HUES48 (cell line): ENCODE results near the gene ADARB2.

Source experiments
- H3K27ac ChIP-seq: one replicate; pipeline ENCODE4 v1.7.0; 2013; ENCODE audit warnings: low read depth, low read length, inconsistent platforms
- H3K27me3 ChIP-seq: 2 replicates; pipeline ENCODE4 v1.6.1; 2013; ENCODE audit warnings: mild to moderate bottlenecking, low read length; ENCODE audit not compliant: control insufficient read depth, insufficient read depth
- H3K36me3 ChIP-seq: 2 replicates; pipeline ENCODE4 v1.6.1; 2013; ENCODE audit warnings: low read length; ENCODE audit not compliant: control insufficient read depth, insufficient read depth
- H3K4me1 ChIP-seq: 2 replicates; pipeline ENCODE4 v1.6.1; 2013; ENCODE audit warnings: mild to moderate bottlenecking, low read length; ENCODE audit not compliant: control insufficient read depth, insufficient read depth
- H3K4me3 ChIP-seq: 2 replicates; pipeline ENCODE4 v1.5.1; 2013; ENCODE audit warnings: mild to moderate bottlenecking, low read depth, low read length
- H3K9ac ChIP-seq: 2 replicates; pipeline ENCODE4 v1.6.1; 2013; ENCODE audit warnings: mild to moderate bottlenecking, low read depth, low read length, moderate library complexity
- H3K9me3 ChIP-seq: 2 replicates; pipeline ENCODE4 v1.6.1; 2013; ENCODE audit warnings: low read length; ENCODE audit not compliant: control insufficient read depth, insufficient read depth

The ADARB2 gene

GRCh38 chr10:1412531-1413189 is 324.7 kb downstream of the ADARB2 start:
- H3K9me3 ChIP-seq, result no peaks in the 10 kb centered on the region
- H3K4me3 ChIP-seq, result no peak overlapping the region
- H3K27ac ChIP-seq, result no peak overlapping the region
- no peaks in the 10 kb centered on the region for H3K4me1 ChIP-seq
- H3K27me3 ChIP-seq, result no peaks in the 10 kb centered on the region
- H3K36me3 ChIP-seq, result no peaks in the 10 kb centered on the region
- H3K9ac ChIP-seq, result no peak overlapping the region

GRCh38 chr10:1411956-1412355 is 325.4 kb downstream of the ADARB2 start:
- no peaks in the 10 kb centered on the region for H3K9me3 ChIP-seq
- H3K27ac ChIP-seq, result no peak overlapping the region

GRCh38 chr10:1411451-1411850 is 325.9 kb downstream of the ADARB2 start:
- Histone ChIP-seq H3K36me3 (no peaks in the 10 kb centered on the region), H3K27me3 (no peaks in the 10 kb centered on the region), H3K4me3 (no peak overlapping the region), H3K9me3 (no peaks in the 10 kb centered on the region), H3K4me1 (peaks cover 4% of the 10 kb centered on the region; the same call in 1 of the 2 replicates), H3K9ac (no peak overlapping the region), H3K27ac (no peak overlapping the region)

More at GRCh38 chr10:1411956-1412355, 325.4 kb downstream of the ADARB2 start:
- Histone ChIP-seq H3K4me1 (peaks cover 4% of the 10 kb centered on the region; the same call in 1 of the 2 replicates), H3K4me3 (no peak overlapping the region), H3K9ac (no peak overlapping the region), H3K27me3 (no peaks in the 10 kb centered on the region), H3K36me3 (no peaks in the 10 kb centered on the region)

- Histone ChIP-seq H3K9ac (no peak overlapping the region), H3K36me3 (no peaks in the 10 kb centered on the region), H3K27me3 (no peaks in the 10 kb centered on the region), H3K4me1 (peaks cover 4% of the 10 kb centered on the region; the same call in 1 of the 2 replicates), H3K4me3 (no peak overlapping the region), H3K9me3 (no peaks in the 10 kb centered on the region), H3K27ac (no peak overlapping the region)
Observed at GRCh38 chr10:1410469-1411395, 326.6 kb downstream of the ADARB2 start.

GRCh38 chr10:1410032-1410431 is 327.3 kb downstream of the ADARB2 start:
- Histone ChIP-seq H3K4me1 (peaks cover 4% of the 10 kb centered on the region; the same call in 1 of the 2 replicates), H3K27me3 (no peaks in the 10 kb centered on the region), H3K27ac (no peak overlapping the region)

GRCh38 chr10:1409392-1409791 is 327.9 kb downstream of the ADARB2 start:
- no peaks in the 10 kb centered on the region for H3K27me3 ChIP-seq
- H3K9me3 ChIP-seq, result no peaks in the 10 kb centered on the region
- peaks cover 4% of the 10 kb centered on the region; the same call in 1 of the 2 replicates for H3K4me1 ChIP-seq
- no peaks in the 10 kb centered on the region for H3K36me3 ChIP-seq
- no peak overlapping the region for H3K9ac ChIP-seq
- no peak overlapping the region for H3K27ac ChIP-seq
- no peak overlapping the region for H3K4me3 ChIP-seq

More at GRCh38 chr10:1410032-1410431, 327.3 kb downstream of the ADARB2 start:
- no peak overlapping the region for H3K9ac ChIP-seq
- H3K36me3 ChIP-seq, result no peaks in the 10 kb centered on the region
- H3K9me3 ChIP-seq, result no peaks in the 10 kb centered on the region
- no peak overlapping the region for H3K4me3 ChIP-seq

GRCh38 chr10:1408651-1409367 is 328.5 kb downstream of the ADARB2 start:
- H3K9ac ChIP-seq, result no peak overlapping the region
- H3K9me3 ChIP-seq, result no peaks in the 10 kb centered on the region
- H3K4me1 ChIP-seq, result peaks cover 4% of the 10 kb centered on the region; the same call in 1 of the 2 replicates
- no peak overlapping the region for H3K27ac ChIP-seq
- no peaks in the 10 kb centered on the region for H3K27me3 ChIP-seq
- no peaks in the 10 kb centered on the region for H3K36me3 ChIP-seq
- H3K4me3 ChIP-seq, result no peak overlapping the region

GRCh38 chr10:1406967-1407945 is 330.1 kb downstream of the ADARB2 start:
- Histone ChIP-seq H3K9ac (no peak overlapping the region), H3K27ac (no peak overlapping the region), H3K4me3 (no peak overlapping the region), H3K4me1 (peaks cover 4% of the 10 kb centered on the region; the same call in 1 of the 2 replicates), H3K9me3 (no peaks in the 10 kb centered on the region), H3K27me3 (no peaks in the 10 kb centered on the region), H3K36me3 (no peaks in the 10 kb centered on the region)

- Histone ChIP-seq H3K36me3 (no peaks in the 10 kb centered on the region), H3K27ac (no peak overlapping the region), H3K9ac (no peak overlapping the region), H3K4me3 (no peak overlapping the region), H3K27me3 (no peaks in the 10 kb centered on the region), H3K9me3 (no peaks in the 10 kb centered on the region), H3K4me1 (peaks cover 4% of the 10 kb centered on the region; the same call in 1 of the 2 replicates)
Observed at GRCh38 chr10:1406132-1406966, 331.0 kb downstream of the ADARB2 start.
